ENCODE data around the gene BOLL.
"Not testable (repeated sequence)": the region's sequence is repeated elsewhere in the genome, so short reads cannot be mapped to it uniquely, and the experiment has no call there.

The BOLL gene

GRCh38 chr2:197710424-197711042 lies 74.6 kb downstream of the BOLL start:
- H3K27me3 ChIP-seq (ENCODE audit: insufficient read depth, insufficient read length) = no peaks in the 10 kb centered on the region
- no peaks in the 10 kb centered on the region for H3K9me3 ChIP-seq (ENCODE audit: insufficient read depth, low read length)
- no peak overlapping the region for H3K4me3 ChIP-seq (ENCODE audit: insufficient read length, low read depth)
- peaks cover 3% of the 10 kb centered on the region for H3K4me1 ChIP-seq (ENCODE audit: insufficient read depth, insufficient read length)
- peaks cover 62% of the 10 kb centered on the region for H3K36me3 ChIP-seq (ENCODE audit: insufficient read depth, insufficient read length, low read length)
- no peak overlapping the region for H3K9ac ChIP-seq (ENCODE audit: insufficient read length, low read depth)
- TF ChIP-seq YY1 (IDR thresholded peaks at IDR 0.05; ENCODE audit: insufficient read depth, insufficient read length) (no peak), SUZ12 (IDR thresholded peaks at IDR 0.05; ENCODE audit: extremely low read depth, insufficient read depth, insufficient read length) (no peak), ZNF274 (IDR thresholded peaks at IDR 0.05; ENCODE audit: low read depth, low read length) (no peak)
- DNase-seq (ENCODE audit: low read depth, low spot score) = no peak

GRCh38 chr2:197709140-197709539 lies 76.0 kb downstream of the BOLL start:
- not testable (repeated sequence) for DNase-seq (ENCODE audit: low read depth, low spot score)

GRCh38 chr2:197708331-197708730 lies 76.8 kb downstream of the BOLL start:
- DNase-seq (ENCODE audit: low read depth, low spot score) = no peak
- H3K36me3 ChIP-seq (ENCODE audit: insufficient read depth, insufficient read length, low read length) = peaks cover 54% of the 10 kb centered on the region
- H3K9ac ChIP-seq (ENCODE audit: insufficient read length, low read depth) = no peak overlapping the region
- H3K9me3 ChIP-seq (ENCODE audit: insufficient read depth, low read length) = no peaks in the 10 kb centered on the region
- no peaks in the 10 kb centered on the region for H3K27me3 ChIP-seq (ENCODE audit: insufficient read depth, insufficient read length)
- TF ChIP-seq YY1 (IDR thresholded peaks at IDR 0.05; ENCODE audit: insufficient read depth, insufficient read length) = no peak
- TF ChIP-seq SUZ12 (IDR thresholded peaks at IDR 0.05; ENCODE audit: extremely low read depth, insufficient read depth, insufficient read length) = no peak
- TF ChIP-seq ZNF274 (IDR thresholded peaks at IDR 0.05; ENCODE audit: low read depth, low read length) = no peak
- H3K4me1 ChIP-seq (ENCODE audit: insufficient read depth, insufficient read length) = peaks cover 3% of the 10 kb centered on the region
- no peak overlapping the region for H3K4me3 ChIP-seq (ENCODE audit: insufficient read length, low read depth)

More at GRCh38 chr2:197709140-197709539, 76.0 kb downstream of the BOLL start:
- H3K9me3 ChIP-seq (ENCODE audit: insufficient read depth, low read length); H3K9ac ChIP-seq (ENCODE audit: insufficient read length, low read depth); H3K4me1 ChIP-seq (ENCODE audit: insufficient read depth, insufficient read length); H3K4me3 ChIP-seq (ENCODE audit: insufficient read length, low read depth); H3K27me3 ChIP-seq (ENCODE audit: insufficient read depth, insufficient read length): not testable (repeated sequence)
- H3K36me3 ChIP-seq (ENCODE audit: insufficient read depth, insufficient read length, low read length) = peaks cover 54% of the 10 kb centered on the region

GRCh38 chr2:197707316-197708213 lies 77.6 kb downstream of the BOLL start:
- Histone ChIP-seq H3K9me3 (ENCODE audit: insufficient read depth, low read length) (no peaks in the 10 kb centered on the region), H3K36me3 (ENCODE audit: insufficient read depth, insufficient read length, low read length) (peaks cover 54% of the 10 kb centered on the region), H3K4me3 (ENCODE audit: insufficient read length, low read depth) (peak overlapping the region; percentile 87), H3K4me1 (ENCODE audit: insufficient read depth, insufficient read length) (peaks cover 3% of the 10 kb centered on the region), H3K9ac (ENCODE audit: insufficient read length, low read depth) (peak overlapping the region; percentile 98), H3K27me3 (ENCODE audit: insufficient read depth, insufficient read length) (no peaks in the 10 kb centered on the region)
- TF ChIP-seq ZNF274 (IDR thresholded peaks at IDR 0.05; ENCODE audit: low read depth, low read length) (no peak), YY1 (IDR thresholded peaks at IDR 0.05; ENCODE audit: insufficient read depth, insufficient read length) (no peak), SUZ12 (IDR thresholded peaks at IDR 0.05; ENCODE audit: extremely low read depth, insufficient read depth, insufficient read length) (no peak)
- DNase-seq (ENCODE audit: low read depth, low spot score) = no peak

- Histone ChIP-seq H3K4me3 (ENCODE audit: insufficient read length, low read depth) (peak overlapping the region; percentile 87), H3K4me1 (ENCODE audit: insufficient read depth, insufficient read length) (peaks cover 3% of the 10 kb centered on the region), H3K9me3 (ENCODE audit: insufficient read depth, low read length) (no peaks in the 10 kb centered on the region), H3K36me3 (ENCODE audit: insufficient read depth, insufficient read length, low read length) (peaks cover 50% of the 10 kb centered on the region), H3K9ac (ENCODE audit: insufficient read length, low read depth) (peak overlapping the region; percentile 98), H3K27me3 (ENCODE audit: insufficient read depth, insufficient read length) (no peaks in the 10 kb centered on the region)
- TF ChIP-seq YY1 (IDR thresholded peaks at IDR 0.05; ENCODE audit: insufficient read depth, insufficient read length) (no peak), SUZ12 (IDR thresholded peaks at IDR 0.05; ENCODE audit: extremely low read depth, insufficient read depth, insufficient read length) (no peak), ZNF274 (IDR thresholded peaks at IDR 0.05; ENCODE audit: low read depth, low read length) (no peak)
- DNase-seq (ENCODE audit: low read depth, low spot score) = no peak
These were observed 78.3 kb downstream of the BOLL start for GRCh38 chr2:197706839-197707207.

GRCh38 chr2:197705912-197706838 lies 78.9 kb downstream of the BOLL start:
- TF ChIP-seq YY1 (IDR thresholded peaks at IDR 0.05; ENCODE audit: insufficient read depth, insufficient read length) (no peak), SUZ12 (IDR thresholded peaks at IDR 0.05; ENCODE audit: extremely low read depth, insufficient read depth, insufficient read length) (no peak), ZNF274 (IDR thresholded peaks at IDR 0.05; ENCODE audit: low read depth, low read length) (no peak)
- Histone ChIP-seq H3K27me3 (ENCODE audit: insufficient read depth, insufficient read length) (no peaks in the 10 kb centered on the region), H3K4me1 (ENCODE audit: insufficient read depth, insufficient read length) (peaks cover 3% of the 10 kb centered on the region), H3K9ac (ENCODE audit: insufficient read length, low read depth) (peak overlapping the region; percentile 98), H3K9me3 (ENCODE audit: insufficient read depth, low read length) (no peaks in the 10 kb centered on the region), H3K4me3 (ENCODE audit: insufficient read length, low read depth) (peak overlapping the region; percentile 87), H3K36me3 (ENCODE audit: insufficient read depth, insufficient read length, low read length) (peaks cover 43% of the 10 kb centered on the region)
- no peak for DNase-seq (ENCODE audit: low read depth, low spot score)
